ENCODE data around the gene ZPLD1. TPM values are rescaled to one million over a fixed set of nuclear protein-coding genes. Genes with fewer than 3 reads are reported as not detected.

ZPLD1 gene
- total RNA-seq, 1 experiment from 2014 or later = not detected

DNA sequence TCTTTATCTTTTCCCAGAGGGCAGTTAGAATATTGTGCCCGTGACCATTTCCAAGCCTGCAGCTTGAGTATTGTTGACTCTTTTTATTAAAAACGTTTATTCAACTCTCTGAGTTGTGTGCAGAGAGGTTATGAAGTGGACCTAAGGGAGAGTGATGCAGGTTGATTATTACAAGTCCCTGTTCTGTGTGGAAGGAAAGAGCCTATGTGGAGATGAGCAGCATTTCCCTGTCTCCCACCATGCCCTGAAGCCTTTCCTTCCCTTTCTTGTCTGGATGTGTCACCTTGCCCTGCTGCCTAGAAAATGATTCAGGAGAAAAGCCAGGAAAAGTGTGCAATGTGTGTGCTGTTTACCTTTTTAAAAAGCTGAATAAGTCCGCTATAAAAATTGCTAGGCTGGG is 19.4 kb downstream of the ZPLD1 start:
- Histone ChIP-seq H3K9me3 (ENCODE audit: control insufficient read depth, insufficient read depth, low read depth, low read length) (no peaks in the 10 kb centered on the region), H3K27me3 (ENCODE audit: control insufficient read depth, insufficient read depth, low read length) (no peaks in the 10 kb centered on the region), H3K4me3 (ENCODE audit: low read depth in 2 of 2, low read length in 2 of 2) (no peak overlapping the region), H3K27ac (ENCODE audit: low read length) (no peak overlapping the region), H3K36me3 (ENCODE audit: control insufficient read depth, insufficient read depth, low read length) (no peaks in the 10 kb centered on the region), H3K4me1 (ENCODE audit: control insufficient read depth, insufficient read depth, low read length) (no peaks in the 10 kb centered on the region)
- ChIA-PET POLR2A (no interaction called here), CTCF (no interaction called here)
- BruUV-seq (replicated peaks) = no TSS peak
- DNase-seq (ENCODE audit: low read depth, low spot score) (no peak), ATAC-seq (no peak)
- TF ChIP-seq TCF7L2 (IDR thresholded peaks at IDR 0.05; ENCODE audit: low read depth, low read length) (no peak), POLR2AphosphoS5 (IDR thresholded peaks at IDR 0.05; ENCODE audit: low read depth, low read length) (no peak), CTCF (IDR thresholded peaks at IDR 0.05) (no peak), SIN3A (IDR thresholded peaks at IDR 0.05; ENCODE audit: borderline replicate concordance, insufficient read depth, low read depth, low read length) (no peak)
- TF ChIP-seq, protein P1, sequence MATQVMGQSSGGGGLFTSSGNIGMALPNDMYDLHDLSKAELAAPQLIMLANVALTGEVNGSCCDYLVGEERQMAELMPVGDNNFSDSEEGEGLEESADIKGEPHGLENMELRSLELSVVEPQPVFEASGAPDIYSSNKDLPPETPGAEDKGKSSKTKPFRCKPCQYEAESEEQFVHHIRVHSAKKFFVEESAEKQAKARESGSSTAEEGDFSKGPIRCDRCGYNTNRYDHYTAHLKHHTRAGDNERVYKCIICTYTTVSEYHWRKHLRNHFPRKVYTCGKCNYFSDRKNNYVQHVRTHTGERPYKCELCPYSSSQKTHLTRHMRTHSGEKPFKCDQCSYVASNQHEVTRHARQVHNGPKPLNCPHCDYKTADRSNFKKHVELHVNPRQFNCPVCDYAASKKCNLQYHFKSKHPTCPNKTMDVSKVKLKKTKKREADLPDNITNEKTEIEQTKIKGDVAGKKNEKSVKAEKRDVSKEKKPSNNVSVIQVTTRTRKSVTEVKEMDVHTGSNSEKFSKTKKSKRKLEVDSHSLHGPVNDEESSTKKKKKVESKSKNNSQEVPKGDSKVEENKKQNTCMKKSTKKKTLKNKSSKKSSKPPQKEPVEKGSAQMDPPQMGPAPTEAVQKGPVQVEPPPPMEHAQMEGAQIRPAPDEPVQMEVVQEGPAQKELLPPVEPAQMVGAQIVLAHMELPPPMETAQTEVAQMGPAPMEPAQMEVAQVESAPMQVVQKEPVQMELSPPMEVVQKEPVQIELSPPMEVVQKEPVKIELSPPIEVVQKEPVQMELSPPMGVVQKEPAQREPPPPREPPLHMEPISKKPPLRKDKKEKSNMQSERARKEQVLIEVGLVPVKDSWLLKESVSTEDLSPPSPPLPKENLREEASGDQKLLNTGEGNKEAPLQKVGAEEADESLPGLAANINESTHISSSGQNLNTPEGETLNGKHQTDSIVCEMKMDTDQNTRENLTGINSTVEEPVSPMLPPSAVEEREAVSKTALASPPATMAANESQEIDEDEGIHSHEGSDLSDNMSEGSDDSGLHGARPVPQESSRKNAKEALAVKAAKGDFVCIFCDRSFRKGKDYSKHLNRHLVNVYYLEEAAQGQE (IDR thresholded peaks at IDR 0.05; ENCODE audit: insufficient read depth in 1 of 2, low read depth in 2 of 2, low read length in 1 of 2) = no peak
- in situ Hi-C loops (cut with HindIII; ENCODE audit: low pct_unique_long_range_greater_than_20kb, low sequenced_read_pairs) = no loop called here
- intact Hi-C loops (cut with micrococcal nuclease; ENCODE audit: unreplicated experiment) = no loop called here

GRCh38 chr3:102457644-102458043 is 22.8 kb downstream of the ZPLD1 start:
- H3K27ac ChIP-seq (ENCODE audit: low read length) = no peak overlapping the region
- no peaks in the 10 kb centered on the region for H3K9me3 ChIP-seq (ENCODE audit: control insufficient read depth, insufficient read depth, low read depth, low read length)
- in situ Hi-C loops (cut with HindIII; ENCODE audit: low pct_unique_long_range_greater_than_20kb, low sequenced_read_pairs) = no loop called here
- BruUV-seq (replicated peaks) = no TSS peak
- H3K4me1 ChIP-seq (ENCODE audit: control insufficient read depth, insufficient read depth, low read length) = no peaks in the 10 kb centered on the region
- no peak for TF ChIP-seq POLR2AphosphoS5 (IDR thresholded peaks at IDR 0.05; ENCODE audit: low read depth, low read length)
- no peak for TF ChIP-seq SIN3A (IDR thresholded peaks at IDR 0.05; ENCODE audit: borderline replicate concordance, insufficient read depth, low read depth, low read length)
- TF ChIP-seq CTCF (IDR thresholded peaks at IDR 0.05) = no peak
- TF ChIP-seq, protein P1 (IDR thresholded peaks at IDR 0.05; ENCODE audit: insufficient read depth in 1 of 2, low read depth in 2 of 2, low read length in 1 of 2) = no peak
- TF ChIP-seq TCF7L2 (IDR thresholded peaks at IDR 0.05; ENCODE audit: low read depth, low read length) = no peak
- H3K36me3 ChIP-seq (ENCODE audit: control insufficient read depth, insufficient read depth, low read length) = no peaks in the 10 kb centered on the region
- ChIA-PET CTCF (no interaction called here), POLR2A (no interaction called here)
- no peaks in the 10 kb centered on the region for H3K27me3 ChIP-seq (ENCODE audit: control insufficient read depth, insufficient read depth, low read length)
- H3K4me3 ChIP-seq (ENCODE audit: low read depth in 2 of 2, low read length in 2 of 2) = no peak overlapping the region
- intact Hi-C loops (cut with micrococcal nuclease; ENCODE audit: unreplicated experiment) = no loop called here
- DNase-seq (ENCODE audit: low read depth, low spot score) = no peak
- ATAC-seq = no peak

Measured in Panc1 (cell line).